Activated CD4-positive, alpha-beta T cell treated with anti-CD3 and anti-CD28 coated beads, Interleukin-2, Interleukin-6, amounts not matched to agents 100 ng/mL and 50 ng/mL, durations not matched to agents 16 hours and 8 hours (primary cell): ENCODE data around the gene PSD2.

Experiments
- DNase-seq: peaks from one replicate; pipeline ENCODE4 v3.0.0-alpha.2; 2020

PSD2 gene

DNA sequence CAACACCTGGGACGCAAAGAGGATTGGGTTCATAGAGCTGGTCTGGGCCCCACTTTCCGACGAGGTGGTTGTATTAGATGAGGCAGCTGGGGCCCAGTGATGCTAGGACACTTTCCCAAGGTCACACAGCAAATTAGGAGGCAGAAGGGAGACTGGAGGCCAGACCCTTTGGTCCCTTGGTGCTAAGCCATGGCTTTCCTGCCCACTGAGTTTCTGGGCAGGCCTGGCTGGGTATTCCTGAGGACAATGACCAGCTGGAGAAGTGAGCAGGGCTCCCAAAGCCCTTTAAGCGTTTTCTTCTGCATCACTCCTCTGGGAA lies 66.2 kb downstream of the PSD2 start:
- no peak for DNase-seq

DNA sequence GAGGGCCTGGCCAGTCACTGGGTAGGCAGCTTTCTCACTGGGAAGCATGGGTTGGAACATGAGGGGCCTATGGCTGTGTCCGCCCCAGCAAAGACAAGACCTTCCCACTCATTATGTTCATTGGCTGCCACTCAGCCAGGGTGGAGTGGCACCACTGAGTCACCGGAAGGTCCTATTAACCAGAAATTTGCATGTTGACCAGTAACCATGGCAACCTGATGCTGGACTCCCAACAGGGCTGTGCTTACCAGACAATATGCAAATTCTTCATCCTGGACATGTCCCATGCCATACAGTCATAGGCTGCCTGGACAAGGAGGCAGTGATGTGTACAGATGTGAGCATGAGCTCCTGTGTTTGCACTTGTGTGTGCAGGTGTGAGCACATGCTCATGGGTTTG lies 66.7 kb downstream of the PSD2 start:
- no peak for DNase-seq

DNA sequence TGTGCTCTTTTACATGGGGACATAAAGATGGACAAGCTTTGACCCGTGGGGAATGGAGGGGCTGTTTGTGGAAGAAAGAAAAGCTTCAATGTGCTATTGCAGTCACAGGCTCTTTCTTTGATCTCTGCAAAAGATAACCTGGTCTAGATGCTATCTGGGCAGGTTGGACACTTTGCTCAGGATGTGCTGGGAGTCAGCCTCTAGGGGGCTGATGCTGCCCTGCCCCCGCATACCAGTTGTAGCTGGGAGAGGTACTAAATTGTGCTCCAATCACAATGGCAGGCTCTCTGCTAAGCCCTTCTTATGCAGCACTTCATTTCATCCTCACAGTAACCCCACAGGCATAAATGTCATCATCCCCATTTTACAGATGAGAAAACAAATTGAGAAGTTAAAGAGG lies 67.2 kb downstream of the PSD2 start:
- no peak for DNase-seq

- DNase-seq = no peak
Measured at GRCh38 chr5:139863361-139863760, 67.8 kb downstream of the PSD2 start.

DNA sequence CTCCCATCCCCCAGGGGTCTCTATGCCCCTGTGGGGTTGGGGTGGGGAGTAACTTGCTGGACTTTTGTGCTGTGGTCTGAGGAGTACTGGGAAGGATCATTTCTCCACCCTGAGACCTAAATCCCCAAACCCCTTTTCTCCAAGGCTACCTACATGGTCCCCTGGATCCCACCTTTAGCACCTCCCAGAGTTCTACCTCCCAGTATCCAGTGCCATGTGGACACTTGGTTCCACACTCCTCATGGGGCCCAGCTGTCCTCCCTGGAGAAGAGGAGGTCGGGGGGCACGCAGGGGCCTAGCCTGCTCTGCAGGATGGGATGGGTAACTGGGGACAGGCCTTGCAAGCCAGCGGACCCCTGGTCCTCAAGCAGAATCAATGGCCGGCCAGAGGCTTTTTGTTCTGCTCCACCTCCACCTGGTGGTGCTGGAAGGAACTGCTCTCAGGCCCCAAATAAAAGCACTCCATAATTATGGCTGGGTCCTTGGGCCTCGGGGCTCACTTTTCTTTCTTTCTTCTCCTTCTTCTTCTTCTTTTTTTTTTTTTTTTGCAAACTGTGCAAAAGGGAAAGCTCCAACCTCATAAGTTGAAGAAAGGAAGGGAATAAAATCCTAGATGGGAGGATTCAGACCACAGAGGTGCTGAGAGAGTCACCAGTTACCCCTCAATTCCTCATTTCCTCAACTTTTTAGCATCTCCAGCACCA lies 68.4 kb downstream of the PSD2 start:
- DNase-seq = peak; percentile 57

GRCh38 chr5:139864716-139865483 lies 69.3 kb downstream of the PSD2 start:
- DNase-seq = no peak

DNA sequence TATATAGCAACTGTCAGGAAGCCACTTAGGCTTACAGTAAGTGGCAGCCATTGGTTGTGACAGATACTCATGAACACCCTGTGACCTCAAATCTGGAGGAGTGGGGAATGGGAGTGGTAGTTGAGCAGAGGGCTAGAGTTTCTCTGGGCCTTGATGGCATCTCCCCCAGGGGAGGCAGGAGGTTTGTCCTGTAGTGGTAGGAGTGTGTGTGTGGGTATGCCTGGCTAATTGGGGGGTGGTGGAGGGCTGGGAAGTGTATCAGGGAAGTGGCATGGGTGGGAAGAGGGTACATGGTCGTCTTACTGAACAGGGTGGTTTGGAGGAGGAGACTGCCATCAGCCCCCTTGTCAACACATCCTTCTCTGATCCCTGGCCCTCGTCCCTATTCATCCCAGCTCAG lies 71.5 kb downstream of the PSD2 start:
- DNase-seq = no peak

- DNase-seq = no peak
Measured at GRCh38 chr5:139867581-139867980, 72.0 kb downstream of the PSD2 start.

GRCh38 chr5:139869042-139869790 lies 73.6 kb downstream of the PSD2 start:
- DNase-seq = no peak

- DNase-seq = no peak
Measured at GRCh38 chr5:139870677-139871076, 75.1 kb downstream of the PSD2 start.

- DNase-seq = no peak
Measured at GRCh38 chr5:139871614-139872013, 76.0 kb downstream of the PSD2 start.

- no peak for DNase-seq
Measured at GRCh38 chr5:139872052-139872766, 76.6 kb downstream of the PSD2 start.

DNA sequence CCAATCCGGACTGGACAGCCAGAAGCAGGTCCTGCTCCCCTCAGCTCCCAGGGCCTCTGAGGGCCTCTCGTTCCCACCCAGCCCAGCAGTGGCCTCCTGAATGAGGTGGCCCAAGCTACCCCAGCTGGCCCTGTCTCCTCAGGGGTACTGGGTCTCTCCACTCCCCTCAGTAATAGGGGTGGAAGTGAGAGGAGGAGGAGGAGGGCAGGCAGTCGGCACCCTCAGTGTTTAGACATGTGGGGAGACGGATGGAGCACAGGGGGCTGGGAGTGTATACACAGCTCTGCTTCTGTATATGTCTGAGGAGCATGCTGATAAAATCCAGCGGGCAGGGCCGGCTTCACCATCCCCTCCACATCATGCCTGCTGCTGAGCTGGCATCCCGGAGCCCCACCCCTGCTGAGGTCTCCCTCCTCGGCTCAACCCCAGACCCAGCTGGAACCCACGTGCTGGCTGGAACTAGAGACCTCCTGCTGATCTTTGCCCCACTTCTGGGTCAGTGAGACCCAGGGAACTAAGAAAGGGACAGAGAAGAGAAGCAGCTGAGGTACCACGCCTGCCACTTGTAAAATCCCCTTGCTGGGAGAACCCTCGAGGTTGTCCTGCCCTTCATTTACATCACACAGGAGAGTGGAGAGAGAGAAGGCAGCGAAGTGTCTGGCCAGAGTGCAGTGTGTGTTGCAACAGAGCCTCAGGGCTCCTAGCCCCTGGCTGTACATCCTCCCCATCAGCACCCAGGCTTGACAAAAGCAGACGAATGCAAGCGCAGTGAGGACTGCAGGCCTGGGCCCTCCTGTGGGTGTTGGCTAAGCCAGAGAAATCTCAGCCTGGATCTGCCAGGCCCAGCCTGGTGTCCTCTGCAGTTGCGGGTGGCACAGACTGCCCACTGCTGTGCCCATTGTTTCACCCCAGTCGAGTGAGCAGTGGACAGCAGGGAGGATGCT lies 77.5 kb downstream of the PSD2 start:
- no peak for DNase-seq

DNA sequence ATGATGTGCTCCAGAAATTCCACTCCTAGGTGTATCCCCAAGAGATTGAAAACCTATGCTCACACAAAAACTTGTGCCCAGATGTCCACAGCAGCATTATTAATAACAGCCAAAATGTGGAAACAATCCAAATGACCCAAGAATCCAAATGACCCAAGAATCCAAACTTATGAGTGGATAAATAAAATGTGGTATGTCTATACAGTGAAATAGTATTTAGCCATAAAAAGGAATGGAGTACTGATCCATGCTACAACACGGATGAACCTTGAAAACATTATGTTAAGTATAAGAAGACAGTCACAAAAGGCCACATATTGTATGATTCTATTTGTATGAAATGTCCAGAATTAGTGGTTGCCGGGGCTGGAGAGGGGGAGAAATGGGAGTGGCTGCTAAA lies 80.3 kb downstream of the PSD2 start:
- no peak for DNase-seq

DNA sequence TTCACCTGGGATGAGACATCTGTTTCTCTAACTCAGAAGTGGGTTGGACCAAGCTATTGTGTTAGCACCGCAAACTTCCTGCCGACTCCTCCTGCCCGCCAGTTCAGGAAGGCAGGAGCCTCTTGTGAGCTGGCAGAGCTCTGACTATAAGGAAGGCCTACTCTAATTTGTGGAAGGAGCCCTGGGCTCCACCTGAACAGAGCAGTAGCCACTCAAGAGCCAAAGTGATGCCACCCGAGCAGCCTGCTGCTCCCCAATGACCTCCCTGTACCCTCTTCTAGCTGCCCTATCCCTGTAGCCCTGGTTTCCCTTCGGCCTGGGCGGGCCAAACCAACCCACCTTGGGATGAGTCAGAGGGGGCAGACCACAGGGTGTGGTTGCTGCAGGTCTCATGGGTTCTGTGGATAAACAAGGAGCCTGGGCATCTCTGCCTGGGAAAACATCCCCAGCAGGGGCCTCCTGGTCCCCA lies 81.6 kb downstream of the PSD2 start:
- DNase-seq = no peak

- no peak for DNase-seq
Measured at GRCh38 chr5:139878093-139878492, 82.5 kb downstream of the PSD2 start.

- no peak for DNase-seq
Measured at GRCh38 chr5:139880416-139881142, 85.0 kb downstream of the PSD2 start.

GRCh38 chr5:139881143-139881733 lies 85.6 kb downstream of the PSD2 start:
- no peak for DNase-seq

GRCh38 chr5:139882316-139882715 lies 86.7 kb downstream of the PSD2 start:
- no peak for DNase-seq

- DNase-seq = no peak
Measured at GRCh38 chr5:139882961-139883539, 87.4 kb downstream of the PSD2 start.

DNA sequence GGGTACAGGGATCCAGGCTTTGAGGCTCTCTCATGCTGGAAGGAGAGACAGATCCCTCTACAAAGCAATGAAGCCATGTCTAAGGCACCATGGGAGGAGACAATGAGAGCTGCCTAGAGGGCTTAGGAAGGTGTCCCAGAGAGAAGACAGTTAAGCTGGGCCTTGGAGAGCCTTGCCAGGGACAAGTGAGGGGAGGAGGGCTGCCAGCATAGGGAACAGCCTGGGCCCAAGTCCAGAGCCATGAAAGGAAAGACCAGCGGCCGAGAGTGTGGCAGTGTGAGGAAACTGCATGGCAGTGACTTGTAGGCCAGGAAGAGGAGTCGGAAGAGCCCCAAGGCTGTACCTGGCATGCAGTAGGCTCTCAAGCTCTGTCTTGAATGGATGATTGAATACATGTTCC lies 88.5 kb downstream of the PSD2 start:
- no peak for DNase-seq
